ENCODE data around the gene MXD1.

- no peak for TF ChIP-seq CBX2 (IDR thresholded peaks at IDR 0.05; ENCODE audit: borderline replicate concordance, low read depth)
- no peak for TF ChIP-seq ZFP36 (IDR thresholded peaks at IDR 0.05; ENCODE audit: borderline replicate concordance, partially characterized antibody)
These were observed 1.2 kb downstream of the MXD1 start for GRCh38 chr2:69916106-69916505.
